A549 treated with ZK216348 at 1 μM for 4 hours (cell line): Measurements from ENCODE around the gene NAGK. TPM values are rescaled to one million over a fixed set of nuclear protein-coding genes. Genes with fewer than 3 reads are reported as not detected.

Experiments
- total RNA-seq: library from RNA; stranded (reverse); fragments of 200-300 nt; extraction: Qiagen RNA extraction; gene quantifications from 5 replicates; pipeline ENCODE4 v1.2.3, GENCODE V29; 2022; ENCODE audit warnings: low read depth

Gene NAGK
- 60.7 to 89.7 TPM (median 79.7 TPM) in 5 replicates for total RNA-seq

GRCh38 chr2:71068218-71069035 is at the start of gene NAGK:
Gene NAGK (plus strand): TSS chr2:71068648. CDS start chr2:71068684, 36 bp downstream.

Other genes with a start within 250 kb of the NAGK start
- gene CLEC4F, start 248.0 kb upstream of the NAGK start, total RNA-seq, result not detected in 5 replicates
- not detected in 5 replicates for gene CD207, start 232.8 kb upstream of the NAGK start, total RNA-seq
- 2.9 to 6.1 TPM (median 4.4 TPM) in 5 replicates for gene VAX2, start 168.1 kb upstream of the NAGK start, total RNA-seq
- gene ATP6V1B1, start 132.7 kb upstream of the NAGK start, total RNA-seq, result 1.2 to 2.5 TPM (median 2.0 TPM) in 5 replicates
- not detected in 5 replicates for gene ANKRD53, start 90.0 kb upstream of the NAGK start, total RNA-seq
- gene TEX261, start 73.8 kb upstream of the NAGK start, total RNA-seq, result 70.6 to 88.3 TPM (median 83.2 TPM) in 5 replicates
- gene MCEE, start 61.6 kb downstream of the NAGK start, total RNA-seq, result 9.7 to 13.6 TPM (median 10.0 TPM) in 5 replicates
- 33.4 to 59.3 TPM (median 36.6 TPM) in 5 replicates for gene MPHOSPH10, start 62.0 kb downstream of the NAGK start, total RNA-seq
- 0.16 to 0.36 TPM (median 0.34 TPM) in 5 replicates for gene PAIP2B, start 158.5 kb downstream of the NAGK start, total RNA-seq